Type B pancreatic cell (in vitro differentiated cells): ENCODE measurements around the gene KIFAP3. TPM values are rescaled to one million over a fixed set of nuclear protein-coding genes. Genes with fewer than 3 reads are reported as not detected.
"Not testable (repeated sequence)": the region's sequence is repeated elsewhere in the genome, so short reads cannot be mapped to it uniquely, and the experiment has no call there.

Source experiments
- DNase-seq: peaks from one replicate; pipeline ENCODE4 v3.0.0; 2021; ENCODE audit warnings: mixed read lengths; ENCODE audit not compliant: unreplicated experiment; ENCODE audit errors: extremely low spot score
- H3K27ac Mint-ChIP-seq: 2 replicates; pipeline ENCODE4 v1.8.0; 2021; ENCODE audit warnings: mild to moderate bottlenecking, mixed read lengths
- H3K27me3 Mint-ChIP-seq: 2 replicates; pipeline ENCODE4 v1.8.0; 2021; ENCODE audit warnings: mixed read lengths
- H3K36me3 Mint-ChIP-seq: 2 replicates; pipeline ENCODE4 v1.8.0; 2021; ENCODE audit warnings: mixed read lengths
- H3K4me1 Mint-ChIP-seq: one replicate; pipeline ENCODE4 v1.8.0; 2021; ENCODE audit warnings: mixed read lengths; ENCODE audit not compliant: unreplicated experiment
- H3K4me3 Mint-ChIP-seq: 2 replicates; pipeline ENCODE4 v1.8.0; 2021; ENCODE audit warnings: mild to moderate bottlenecking, mixed read lengths
- H3K9me3 Mint-ChIP-seq: 2 replicates; pipeline ENCODE4 v1.8.0; 2021; ENCODE audit warnings: mixed read lengths
- total RNA-seq: library from RNA; stranded (reverse); gene quantifications from 2 replicates; pipeline ENCODE4 v1.2.1, GENCODE V29; 2021; ENCODE audit warnings: low replicate concordance
- TF ChIP-seq, protein P1 (sequence below): fragments of 200-600 bp; sonication (generic); conservative IDR thresholded peaks from 2 replicates; pipeline ENCODE4 v1.5.0; 2021; ENCODE audit warnings: antibody characterized with exemption, mild to moderate bottlenecking

Gene KIFAP3
- total RNA-seq, 1 donor from 2014 or later, result 39.7 TPM

DNA sequence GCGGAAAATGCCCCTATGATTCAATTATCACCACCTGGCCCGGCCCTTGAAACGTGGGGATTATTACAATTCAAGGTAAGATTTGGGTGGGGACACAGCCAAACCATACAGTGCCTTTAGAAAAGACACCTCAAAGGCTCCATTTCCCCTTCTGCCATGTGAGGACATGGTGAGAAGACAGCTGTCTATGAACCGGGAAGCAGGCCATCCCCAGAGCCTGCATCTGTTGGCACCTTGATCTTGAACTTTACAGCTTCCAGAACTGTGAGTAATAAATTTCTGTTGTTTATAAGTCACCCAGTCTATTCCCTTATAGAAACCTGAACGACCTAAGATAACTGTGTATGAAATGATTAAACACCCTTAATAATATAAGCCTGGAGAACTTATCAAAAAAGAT lies 61.6 kb downstream of the KIFAP3 start:
- Mint-ChIP-seq H3K4me1 (no peaks in the 10 kb centered on the region), H3K36me3 (peaks cover 32% of the 10 kb centered on the region), H3K27ac (no peak overlapping the region), H3K27me3 (no peaks in the 10 kb centered on the region), H3K4me3 (no peak overlapping the region), H3K9me3 (no peaks in the 10 kb centered on the region)
- no peak for DNase-seq
- TF ChIP-seq, protein P1, sequence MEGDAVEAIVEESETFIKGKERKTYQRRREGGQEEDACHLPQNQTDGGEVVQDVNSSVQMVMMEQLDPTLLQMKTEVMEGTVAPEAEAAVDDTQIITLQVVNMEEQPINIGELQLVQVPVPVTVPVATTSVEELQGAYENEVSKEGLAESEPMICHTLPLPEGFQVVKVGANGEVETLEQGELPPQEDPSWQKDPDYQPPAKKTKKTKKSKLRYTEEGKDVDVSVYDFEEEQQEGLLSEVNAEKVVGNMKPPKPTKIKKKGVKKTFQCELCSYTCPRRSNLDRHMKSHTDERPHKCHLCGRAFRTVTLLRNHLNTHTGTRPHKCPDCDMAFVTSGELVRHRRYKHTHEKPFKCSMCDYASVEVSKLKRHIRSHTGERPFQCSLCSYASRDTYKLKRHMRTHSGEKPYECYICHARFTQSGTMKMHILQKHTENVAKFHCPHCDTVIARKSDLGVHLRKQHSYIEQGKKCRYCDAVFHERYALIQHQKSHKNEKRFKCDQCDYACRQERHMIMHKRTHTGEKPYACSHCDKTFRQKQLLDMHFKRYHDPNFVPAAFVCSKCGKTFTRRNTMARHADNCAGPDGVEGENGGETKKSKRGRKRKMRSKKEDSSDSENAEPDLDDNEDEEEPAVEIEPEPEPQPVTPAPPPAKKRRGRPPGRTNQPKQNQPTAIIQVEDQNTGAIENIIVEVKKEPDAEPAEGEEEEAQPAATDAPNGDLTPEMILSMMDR, result no peak

DNA sequence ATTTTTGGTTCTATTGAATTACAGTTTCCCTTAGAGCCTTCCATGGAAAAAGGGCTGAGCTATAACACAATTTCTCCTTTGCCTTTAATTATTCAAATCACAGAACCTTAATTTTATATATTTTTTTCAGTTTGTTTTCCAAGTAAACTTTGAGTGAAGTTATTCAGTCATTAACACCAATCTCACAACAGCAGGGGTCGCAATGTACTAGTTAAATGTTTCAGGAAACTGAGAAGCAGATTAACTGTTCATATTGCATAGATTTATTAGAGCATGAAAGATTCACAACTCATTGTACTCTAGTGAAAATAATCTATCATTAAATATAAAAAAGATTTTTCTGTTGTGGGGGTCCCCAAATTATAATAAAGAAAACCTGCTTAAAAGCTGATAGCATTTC lies 64.1 kb downstream of the KIFAP3 start:
- Mint-ChIP-seq H3K4me1 (no peaks in the 10 kb centered on the region), H3K36me3 (peaks cover 22% of the 10 kb centered on the region), H3K9me3 (no peaks in the 10 kb centered on the region), H3K27ac (no peak overlapping the region), H3K27me3 (no peaks in the 10 kb centered on the region), H3K4me3 (no peak overlapping the region)
- TF ChIP-seq, protein P1, result peak; percentile 73
- DNase-seq, result no peak

DNA sequence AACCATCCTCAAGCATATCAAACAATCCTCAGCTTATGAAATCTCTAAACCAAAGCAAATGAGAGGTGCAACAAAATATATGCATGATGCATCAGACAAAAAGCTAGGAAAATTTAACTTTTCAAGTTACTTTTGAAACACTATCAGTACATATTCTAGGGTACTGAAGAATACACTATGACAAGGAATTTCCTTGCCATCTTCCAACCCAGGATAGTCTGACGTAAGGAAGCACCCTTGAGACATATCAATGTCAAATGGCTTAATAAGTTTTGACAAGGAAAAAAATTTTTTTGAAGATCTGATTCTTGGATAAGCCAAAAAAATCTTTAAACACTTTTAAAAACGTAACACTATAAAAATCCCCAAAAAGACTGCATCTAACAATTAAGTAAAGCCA lies 64.9 kb downstream of the KIFAP3 start:
- TF ChIP-seq, protein P1, result no peak
- H3K27ac Mint-ChIP-seq, result no peak overlapping the region
- peaks cover 19% of the 10 kb centered on the region for H3K36me3 Mint-ChIP-seq
- no peak overlapping the region for H3K4me3 Mint-ChIP-seq
- no peaks in the 10 kb centered on the region for H3K27me3 Mint-ChIP-seq
- no peaks in the 10 kb centered on the region for H3K4me1 Mint-ChIP-seq
- no peak for DNase-seq
- no peaks in the 10 kb centered on the region for H3K9me3 Mint-ChIP-seq

DNA sequence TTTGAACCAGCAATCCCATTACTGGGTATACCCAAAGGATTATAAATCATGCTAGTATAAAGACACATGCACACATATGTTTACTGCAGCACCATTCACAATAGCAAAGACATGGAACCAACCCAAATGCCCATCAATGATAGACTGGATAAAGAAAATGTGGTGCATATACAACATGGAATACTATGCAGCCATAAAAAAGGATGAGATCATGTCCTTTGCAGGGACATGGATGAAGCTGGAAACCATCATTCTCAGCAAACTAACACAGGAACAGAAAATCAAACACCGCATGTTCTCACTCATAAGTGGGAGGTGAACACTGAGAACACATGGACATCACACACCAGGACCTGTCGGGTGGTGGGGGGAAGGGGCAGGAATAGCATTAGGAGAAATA lies 65.8 kb downstream of the KIFAP3 start:
- H3K4me3 Mint-ChIP-seq, H3K27me3 Mint-ChIP-seq, H3K9me3 Mint-ChIP-seq, DNase-seq, H3K4me1 Mint-ChIP-seq, H3K27ac Mint-ChIP-seq: not testable (repeated sequence)
- H3K36me3 Mint-ChIP-seq, result peaks cover 15% of the 10 kb centered on the region

DNA sequence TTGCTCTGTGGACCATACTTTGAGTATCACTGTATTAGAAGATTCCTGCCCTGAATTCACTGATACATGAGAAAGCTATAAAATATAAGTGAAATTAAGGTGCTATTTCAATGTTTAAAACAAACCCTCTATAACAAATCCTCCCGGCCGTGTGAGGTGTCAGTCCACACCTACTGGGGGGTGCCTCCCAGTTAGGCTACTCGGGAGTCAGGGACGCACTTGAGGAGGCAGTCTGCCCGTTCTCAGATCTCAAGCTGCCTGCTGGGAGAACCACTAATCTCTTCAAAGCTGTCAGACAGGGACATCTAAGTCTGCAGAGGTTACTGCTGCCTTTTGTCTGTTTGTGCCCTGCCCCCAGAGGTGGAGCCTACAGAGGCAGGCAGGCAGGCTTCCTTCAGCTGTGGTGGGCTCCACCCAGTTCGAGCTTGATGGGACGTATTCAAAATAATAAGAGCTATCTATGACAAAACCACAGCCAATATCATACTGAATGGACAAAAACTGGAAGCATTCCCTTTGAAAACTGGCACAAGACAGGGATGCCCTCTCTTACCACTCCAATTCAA lies 71.1 kb downstream of the KIFAP3 start:
- not testable (repeated sequence) for H3K36me3 Mint-ChIP-seq, H3K9me3 Mint-ChIP-seq, H3K27me3 Mint-ChIP-seq, H3K4me3 Mint-ChIP-seq, DNase-seq, H3K27ac Mint-ChIP-seq
- H3K4me1 Mint-ChIP-seq, result peaks cover 20% of the 10 kb centered on the region

DNA sequence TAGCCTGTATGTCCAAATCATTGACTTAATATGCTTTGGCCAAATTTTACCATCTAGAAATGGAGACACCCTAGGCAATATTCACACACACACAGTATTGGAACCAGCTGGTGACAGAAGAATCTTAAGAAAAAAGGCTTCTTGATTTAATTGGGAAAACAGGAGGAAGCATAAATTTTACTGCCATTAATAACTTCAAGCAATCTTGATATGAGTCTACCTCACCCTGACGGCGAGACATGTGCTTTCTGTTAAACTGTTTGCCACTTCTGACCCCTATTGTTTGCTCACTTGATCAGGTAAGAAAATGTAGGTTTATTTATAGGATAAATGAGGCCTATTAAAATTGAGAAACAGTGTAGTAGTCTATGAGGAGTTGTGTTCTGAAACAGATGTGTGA lies 73.2 kb downstream of the KIFAP3 start:
- DNase-seq, result no peak
- no peaks in the 10 kb centered on the region for H3K9me3 Mint-ChIP-seq
- H3K4me1 Mint-ChIP-seq, result peaks cover 25% of the 10 kb centered on the region
- no peaks in the 10 kb centered on the region for H3K27me3 Mint-ChIP-seq
- no peak overlapping the region for H3K27ac Mint-ChIP-seq
- no peak overlapping the region for H3K4me3 Mint-ChIP-seq
- TF ChIP-seq, protein P1, result no peak
- H3K36me3 Mint-ChIP-seq, result peaks cover 4% of the 10 kb centered on the region

DNA sequence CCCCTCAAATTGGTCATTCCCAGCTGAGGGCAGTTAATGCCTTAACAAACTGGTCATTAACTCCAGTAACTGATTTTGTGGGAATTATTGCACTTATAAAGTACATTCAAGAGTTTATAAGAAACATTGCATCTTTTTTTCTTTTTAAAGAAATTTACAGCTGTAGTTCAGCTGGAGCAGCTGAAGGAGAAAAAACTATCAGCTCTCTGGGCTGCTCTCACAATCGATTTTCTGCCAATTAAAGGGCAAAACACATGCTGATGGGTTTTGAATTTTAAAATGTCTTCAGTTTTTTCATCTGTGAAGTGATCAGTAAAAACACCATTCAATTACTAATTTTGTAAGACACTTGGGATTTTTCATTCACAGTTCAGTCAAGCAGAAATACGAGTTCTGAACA lies 74.7 kb downstream of the KIFAP3 start:
- Mint-ChIP-seq H3K27me3 (no peaks in the 10 kb centered on the region), H3K4me1 (peaks cover 28% of the 10 kb centered on the region), H3K27ac (no peak overlapping the region), H3K4me3 (no peak overlapping the region), H3K36me3 (peaks cover 4% of the 10 kb centered on the region), H3K9me3 (no peaks in the 10 kb centered on the region)
- no peak for DNase-seq
- TF ChIP-seq, protein P1, result no peak
